Activated T-cell treated with anti-CD3 and anti-CD28 coated beads, Interleukin-2, amount 50 U/mL, for 24 hours (primary cell): ENCODE data around the gene USP48.
A peak's percentile ranks its signal among the peaks of the same experiment; 100 is the strongest.

Experiments
- DNase-seq: peaks from one replicate; pipeline ENCODE4 v3.0.0-alpha.2; 2020
- H3K27ac Mint-ChIP-seq: 2 replicates; pipeline ENCODE4 v1.8.0; 2020; ENCODE audit warnings: mild to moderate bottlenecking, mixed read lengths
- H3K27me3 Mint-ChIP-seq: 2 replicates; pipeline ENCODE4 v1.8.0; 2020; ENCODE audit warnings: mixed read lengths
- H3K36me3 Mint-ChIP-seq: 2 replicates; pipeline ENCODE4 v1.8.0; 2020; ENCODE audit warnings: low read depth, mixed read lengths
- H3K4me1 Mint-ChIP-seq: 2 replicates; pipeline ENCODE4 v1.8.0; 2020; ENCODE audit warnings: low read depth, mixed read lengths
- H3K4me3 Mint-ChIP-seq: 2 replicates; pipeline ENCODE4 v1.8.0; 2020; ENCODE audit warnings: mild to moderate bottlenecking, moderate library complexity, mixed read lengths
- H3K9me3 Mint-ChIP-seq: 2 replicates; pipeline ENCODE4 v1.8.0; 2020; ENCODE audit warnings: mixed read lengths

Gene USP48

GRCh38 chr1:21724098-21724497 is 58.9 kb downstream of the USP48 start:
- Mint-ChIP-seq H3K4me3 (no peak overlapping the region), H3K4me1 (no peaks in the 10 kb centered on the region), H3K36me3 (peaks cover 90% of the 10 kb centered on the region), H3K27me3 (no peaks in the 10 kb centered on the region), H3K27ac (no peak overlapping the region), H3K9me3 (no peaks in the 10 kb centered on the region)
- no peak for DNase-seq

- peaks cover 90% of the 10 kb centered on the region for H3K36me3 Mint-ChIP-seq
- no peaks in the 10 kb centered on the region for H3K4me1 Mint-ChIP-seq
- H3K27me3 Mint-ChIP-seq: no peaks in the 10 kb centered on the region
- H3K9me3 Mint-ChIP-seq: no peaks in the 10 kb centered on the region
- no peak overlapping the region for H3K4me3 Mint-ChIP-seq
- H3K27ac Mint-ChIP-seq: no peak overlapping the region
- DNase-seq: no peak
These were observed 61.5 kb downstream of the USP48 start for GRCh38 chr1:21721295-21721985.

- Mint-ChIP-seq H3K9me3 (no peaks in the 10 kb centered on the region), H3K4me1 (peaks cover 2% of the 10 kb centered on the region), H3K36me3 (peaks cover 91% of the 10 kb centered on the region), H3K27me3 (no peaks in the 10 kb centered on the region), H3K27ac (peak overlapping the region; percentile 51), H3K4me3 (no peak overlapping the region)
- no peak for DNase-seq
These were observed 66.8 kb downstream of the USP48 start for GRCh38 chr1:21716169-21716568.

- H3K4me3 Mint-ChIP-seq: no peak overlapping the region
- DNase-seq: no peak
- no peaks in the 10 kb centered on the region for H3K27me3 Mint-ChIP-seq
- H3K27ac Mint-ChIP-seq: no peak overlapping the region
- H3K36me3 Mint-ChIP-seq: peaks cover 83% of the 10 kb centered on the region
- H3K4me1 Mint-ChIP-seq: peaks cover 5% of the 10 kb centered on the region
- no peaks in the 10 kb centered on the region for H3K9me3 Mint-ChIP-seq
These were observed 75.1 kb downstream of the USP48 start for GRCh38 chr1:21707891-21708290.

- Mint-ChIP-seq H3K9me3 (no peaks in the 10 kb centered on the region), H3K4me3 (no peak overlapping the region), H3K4me1 (peaks cover 5% of the 10 kb centered on the region), H3K27ac (no peak overlapping the region), H3K36me3 (peaks cover 83% of the 10 kb centered on the region), H3K27me3 (no peaks in the 10 kb centered on the region)
- no peak for DNase-seq
These were observed 75.7 kb downstream of the USP48 start for GRCh38 chr1:21707086-21707840.

GRCh38 chr1:21706151-21706835 is 76.7 kb downstream of the USP48 start:
- Mint-ChIP-seq H3K4me3 (no peak overlapping the region), H3K36me3 (peaks cover 84% of the 10 kb centered on the region), H3K4me1 (peaks cover 5% of the 10 kb centered on the region), H3K27me3 (no peaks in the 10 kb centered on the region), H3K27ac (no peak overlapping the region), H3K9me3 (no peaks in the 10 kb centered on the region)
- no peak for DNase-seq

GRCh38 chr1:21705303-21705980 is 77.5 kb downstream of the USP48 start:
- Mint-ChIP-seq H3K27me3 (no peaks in the 10 kb centered on the region), H3K4me1 (peaks cover 5% of the 10 kb centered on the region), H3K9me3 (no peaks in the 10 kb centered on the region), H3K36me3 (peaks cover 87% of the 10 kb centered on the region), H3K27ac (peak overlapping the region; percentile 26), H3K4me3 (no peak overlapping the region)
- DNase-seq: no peak

GRCh38 chr1:21704145-21704544 is 78.8 kb downstream of the USP48 start:
- Mint-ChIP-seq H3K27ac (peak overlapping the region; percentile 35), H3K9me3 (no peaks in the 10 kb centered on the region), H3K4me1 (peaks cover 8% of the 10 kb centered on the region), H3K4me3 (no peak overlapping the region), H3K36me3 (peaks cover 86% of the 10 kb centered on the region), H3K27me3 (no peaks in the 10 kb centered on the region)
- DNase-seq: no peak

GRCh38 chr1:21703318-21703963 is 79.5 kb downstream of the USP48 start:
- H3K27me3 Mint-ChIP-seq: no peaks in the 10 kb centered on the region
- H3K9me3 Mint-ChIP-seq: no peaks in the 10 kb centered on the region
- peaks cover 89% of the 10 kb centered on the region for H3K36me3 Mint-ChIP-seq
- no peak overlapping the region for H3K4me3 Mint-ChIP-seq
- H3K27ac Mint-ChIP-seq: peak overlapping the region; percentile 48
- DNase-seq: no peak
- peaks cover 8% of the 10 kb centered on the region for H3K4me1 Mint-ChIP-seq

GRCh38 chr1:21702780-21703179 is 80.2 kb downstream of the USP48 start:
- DNase-seq: no peak
- no peak overlapping the region for H3K27ac Mint-ChIP-seq
- H3K4me1 Mint-ChIP-seq: peaks cover 10% of the 10 kb centered on the region
- H3K36me3 Mint-ChIP-seq: peaks cover 91% of the 10 kb centered on the region
- H3K9me3 Mint-ChIP-seq: no peaks in the 10 kb centered on the region
- H3K27me3 Mint-ChIP-seq: no peaks in the 10 kb centered on the region
- H3K4me3 Mint-ChIP-seq: no peak overlapping the region

GRCh38 chr1:21701401-21701800 is 81.5 kb downstream of the USP48 start:
- Mint-ChIP-seq H3K36me3 (peaks cover 88% of the 10 kb centered on the region), H3K27ac (peak overlapping the region; percentile 61), H3K27me3 (no peaks in the 10 kb centered on the region), H3K4me3 (no peak overlapping the region), H3K4me1 (peaks cover 10% of the 10 kb centered on the region), H3K9me3 (no peaks in the 10 kb centered on the region)
- DNase-seq: no peak

GRCh38 chr1:21700094-21700493 is 82.9 kb downstream of the USP48 start:
- Mint-ChIP-seq H3K36me3 (peaks cover 83% of the 10 kb centered on the region), H3K4me1 (peaks cover 10% of the 10 kb centered on the region), H3K27ac (peak overlapping the region; percentile 63), H3K27me3 (no peaks in the 10 kb centered on the region), H3K9me3 (no peaks in the 10 kb centered on the region), H3K4me3 (no peak overlapping the region)
- no peak for DNase-seq

GRCh38 chr1:21696931-21697330 is 86.0 kb downstream of the USP48 start:
- Mint-ChIP-seq H3K27me3 (no peaks in the 10 kb centered on the region), H3K27ac (no peak overlapping the region), H3K4me3 (no peak overlapping the region), H3K36me3 (peaks cover 80% of the 10 kb centered on the region), H3K4me1 (peaks cover 6% of the 10 kb centered on the region), H3K9me3 (no peaks in the 10 kb centered on the region)
- DNase-seq: no peak

GRCh38 chr1:21693732-21694131 is 89.2 kb downstream of the USP48 start:
- H3K27me3 Mint-ChIP-seq: no peaks in the 10 kb centered on the region
- H3K4me3 Mint-ChIP-seq: no peak overlapping the region
- peaks cover 84% of the 10 kb centered on the region for H3K36me3 Mint-ChIP-seq
- peaks cover 2% of the 10 kb centered on the region for H3K4me1 Mint-ChIP-seq
- no peaks in the 10 kb centered on the region for H3K9me3 Mint-ChIP-seq
- DNase-seq: no peak
- H3K27ac Mint-ChIP-seq: no peak overlapping the region
